HEK293 (cell line): Measurements from ENCODE around the gene SLC44A1.

Source experiments
- CTCF ChIA-PET: fragments of 350-600 bp; formaldehyde crosslinking; extraction: SDS; loops from one replicate; lab custom pipeline; 2021; ENCODE audit warnings: antibody characterized with exemption; lab: Yijun Ruan, JAX
- POLR2A ChIA-PET: fragments of 300-600 bp; formaldehyde crosslinking; extraction: SDS; loops from one replicate; lab custom pipeline; 2020; ENCODE audit warnings: antibody characterized with exemption, inconsistent platforms; lab: Yijun Ruan, JAX
- H3K27ac ChIP-seq: fragments of 200-500 bp; sonication (Bioruptor generic); 2 replicates; pipeline ENCODE4 v1.5.1; 2014; ENCODE audit warnings: low read depth, low read length, control low read depth, inconsistent platforms; ENCODE audit errors: extremely low read depth
- H3K36me3 ChIP-seq, 2 experiments: fragments of 200-500 bp in 1 of 2; sonication (Bioruptor generic) in 1 of 2; 1 replicate in 1 of 2; 2 replicates in 1 of 2; pipeline ENCODE4 v1.5.1; 2014 to 2017; ENCODE audit warnings: inconsistent platforms in 2 of 2, low read length in 2 of 2; ENCODE audit not compliant: control insufficient read depth in 2 of 2, insufficient read depth in 1 of 2
- H3K4me1 ChIP-seq: fragments of 200-500 bp; sonication (Bioruptor generic); 2 replicates; pipeline ENCODE4 v1.5.1; 2014; ENCODE audit warnings: mild to moderate bottlenecking, low read length, inconsistent platforms; ENCODE audit not compliant: control insufficient read depth, insufficient read depth
- H3K4me3 ChIP-seq: 2 replicates; pipeline ENCODE4 v1.5.1; 2011; ENCODE audit warnings: low read depth, mild to moderate bottlenecking, control low read depth, low read length, moderate library complexity
- H3K9me3 ChIP-seq: fragments of 200-500 bp; sonication (Bioruptor generic); 2 replicates; pipeline ENCODE4 v1.5.1; 2014; ENCODE audit warnings: low read depth, low read length, inconsistent platforms; ENCODE audit not compliant: control insufficient read depth, insufficient read depth
- HOXA7 ChIP-seq: sonication (generic); formaldehyde crosslinking; IDR thresholded peaks from 2 replicates; pipeline ENCODE4 v1.8.1; 2022; ENCODE audit warnings: missing genetic modification reagents, borderline replicate concordance
- MZF1 ChIP-seq: fragments of 450-650 bp; formaldehyde crosslinking; IDR thresholded peaks from 2 replicates; pipeline ENCODE4 v1.5.1; 2017; ENCODE audit warnings: missing biosample characterization, missing genetic modification characterization, borderline replicate concordance
- PRDM10 ChIP-seq: fragments of 450-650 bp; formaldehyde crosslinking; IDR thresholded peaks from 2 replicates; pipeline ENCODE4 v1.5.1; 2016; ENCODE audit warnings: missing biosample characterization, missing genetic modification characterization
- RBAK ChIP-seq: fragments of 450-650 bp; formaldehyde crosslinking; IDR thresholded peaks from 2 replicates; pipeline ENCODE4 v1.5.1; 2016; ENCODE audit warnings: missing biosample characterization, missing genetic modification characterization
- SALL2 ChIP-seq: fragments of 450-650 bp; formaldehyde crosslinking; IDR thresholded peaks from 2 replicates; pipeline ENCODE4 v1.5.0; 2017; ENCODE audit warnings: missing biosample characterization, mild to moderate bottlenecking, missing genetic modification characterization, borderline replicate concordance
- SCRT1 ChIP-seq: fragments of 450-650 bp; formaldehyde crosslinking; IDR thresholded peaks from 2 replicates; pipeline ENCODE4 v1.5.1; 2016; ENCODE audit warnings: missing biosample characterization, missing genetic modification characterization, borderline replicate concordance
- WT1 ChIP-seq: fragments of 450-650 bp; formaldehyde crosslinking; IDR thresholded peaks from 2 replicates; pipeline ENCODE4 v1.5.1; 2016; ENCODE audit warnings: missing biosample characterization, missing genetic modification characterization
- ZBTB17 ChIP-seq: fragments of 450-650 bp; formaldehyde crosslinking; IDR thresholded peaks from 2 replicates; pipeline ENCODE4 v1.5.1; 2016; ENCODE audit warnings: missing biosample characterization, missing genetic modification characterization
- ZNF10 ChIP-seq: fragments of 450-650 bp; formaldehyde crosslinking; IDR thresholded peaks from 2 replicates; pipeline ENCODE4 v1.5.1; 2017; ENCODE audit warnings: missing biosample characterization, missing genetic modification characterization
- ZNF157 ChIP-seq: fragments of 450-650 bp; formaldehyde crosslinking; IDR thresholded peaks from 2 replicates; pipeline ENCODE4 v1.5.1; 2016; ENCODE audit warnings: missing biosample characterization, missing genetic modification characterization
- ZNF214 ChIP-seq: fragments of 450-650 bp; formaldehyde crosslinking; IDR thresholded peaks from 2 replicates; pipeline ENCODE4 v1.5.1; 2017; ENCODE audit warnings: missing biosample characterization, mild to moderate bottlenecking, missing genetic modification characterization, borderline replicate concordance
- ZNF335 ChIP-seq: fragments of 450-650 bp; formaldehyde crosslinking; conservative IDR thresholded peaks from 2 replicates; pipeline ENCODE4 v1.5.1; 2016; ENCODE audit warnings: missing biosample characterization, missing genetic modification characterization
- ZNF394 ChIP-seq: fragments of 450-650 bp; formaldehyde crosslinking; IDR thresholded peaks from 2 replicates; pipeline ENCODE4 v1.5.1; 2016; ENCODE audit warnings: missing biosample characterization, missing genetic modification characterization, mild to moderate bottlenecking, moderate library complexity, borderline replicate concordance
- ZNF558 ChIP-seq: fragments of 450-650 bp; formaldehyde crosslinking; IDR thresholded peaks from 2 replicates; pipeline ENCODE4 v1.5.1; 2016; ENCODE audit warnings: missing biosample characterization, missing genetic modification characterization
- ZNF600 ChIP-seq: fragments of 450-650 bp; formaldehyde crosslinking; IDR thresholded peaks from 2 replicates; pipeline ENCODE4 v1.5.1; 2016; ENCODE audit warnings: missing biosample characterization, missing genetic modification characterization
- ZNF670 ChIP-seq: fragments of 450-650 bp; formaldehyde crosslinking; IDR thresholded peaks from 2 replicates; pipeline ENCODE4 v1.5.1; 2016; ENCODE audit warnings: missing biosample characterization, missing genetic modification characterization, low read depth
- ZNF677 ChIP-seq: fragments of 450-650 bp; IDR thresholded peaks from 2 replicates; pipeline ENCODE4 v1.5.0; 2018; ENCODE audit warnings: missing biosample characterization, mild to moderate bottlenecking, missing genetic modification characterization, moderate library complexity
- ZNF76 ChIP-seq: fragments of 450-650 bp; formaldehyde crosslinking; IDR thresholded peaks from 2 replicates; pipeline ENCODE4; 2016; ENCODE audit warnings: low read depth, missing biosample characterization, missing genetic modification characterization, borderline replicate concordance
- ZNF837 ChIP-seq: fragments of 450-650 bp; formaldehyde crosslinking; IDR thresholded peaks from 2 replicates; pipeline ENCODE4 v1.5.1; 2016; ENCODE audit warnings: missing biosample characterization, missing genetic modification characterization
- TF ChIP-seq, protein P1 (sequence below): fragments of 450-650 bp; formaldehyde crosslinking; IDR thresholded peaks from 2 replicates; pipeline ENCODE4 v1.5.1; 2017; ENCODE audit warnings: missing biosample characterization, missing genetic modification characterization
- TF ChIP-seq, protein P2 (sequence below): fragments of 450-650 bp; formaldehyde crosslinking; optimal IDR thresholded peaks from 2 replicates; pipeline ENCODE3; 2016; ENCODE audit warnings: missing biosample characterization, mild to moderate bottlenecking, missing genetic modification characterization
- TF ChIP-seq, protein P3 (sequence below): fragments of 450-650 bp; formaldehyde crosslinking; IDR thresholded peaks from 2 replicates; pipeline ENCODE4 v1.5.1; 2016; ENCODE audit warnings: missing biosample characterization, missing genetic modification characterization
- TF ChIP-seq, protein P4 (sequence below): fragments of 450-650 bp; formaldehyde crosslinking; IDR thresholded peaks from 2 replicates; pipeline ENCODE4 v1.5.1; 2016; ENCODE audit warnings: missing biosample characterization, missing genetic modification characterization

Gene SLC44A1

DNA sequence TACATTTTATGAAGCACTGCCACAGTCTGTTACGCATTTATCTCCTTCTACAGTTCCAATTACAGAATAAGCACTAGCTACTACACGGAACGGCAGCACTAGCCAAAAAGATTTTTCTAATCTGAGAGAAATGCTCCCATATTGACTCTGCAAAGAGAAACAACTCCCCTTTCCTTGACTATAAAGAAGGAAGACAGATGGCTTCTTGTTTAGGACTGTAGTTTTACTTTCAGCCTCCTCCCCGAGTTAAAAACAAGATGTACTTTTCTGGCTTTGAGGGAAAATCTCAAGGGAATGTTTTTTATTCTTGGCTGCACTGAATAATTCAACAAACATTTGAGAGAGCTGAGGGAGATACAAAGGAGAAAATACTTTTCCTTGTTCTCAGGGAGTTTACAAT, 1.9 kb upstream of the SLC44A1 start:
- Histone ChIP-seq H3K36me3 (no peaks in the 10 kb centered on the region), H3K9me3 (no peaks in the 10 kb centered on the region), H3K4me1 (peaks cover 5% of the 10 kb centered on the region), H3K27ac (no peak overlapping the region; the same call in 1 of the 2 replicates), H3K4me3 (no peak overlapping the region)
- ChIA-PET POLR2A (no interaction called here), CTCF (no interaction called here)
- no peak for TF ChIP-seq ZNF670 (tag by site-specific recombination)
- TF ChIP-seq, protein P1, sequence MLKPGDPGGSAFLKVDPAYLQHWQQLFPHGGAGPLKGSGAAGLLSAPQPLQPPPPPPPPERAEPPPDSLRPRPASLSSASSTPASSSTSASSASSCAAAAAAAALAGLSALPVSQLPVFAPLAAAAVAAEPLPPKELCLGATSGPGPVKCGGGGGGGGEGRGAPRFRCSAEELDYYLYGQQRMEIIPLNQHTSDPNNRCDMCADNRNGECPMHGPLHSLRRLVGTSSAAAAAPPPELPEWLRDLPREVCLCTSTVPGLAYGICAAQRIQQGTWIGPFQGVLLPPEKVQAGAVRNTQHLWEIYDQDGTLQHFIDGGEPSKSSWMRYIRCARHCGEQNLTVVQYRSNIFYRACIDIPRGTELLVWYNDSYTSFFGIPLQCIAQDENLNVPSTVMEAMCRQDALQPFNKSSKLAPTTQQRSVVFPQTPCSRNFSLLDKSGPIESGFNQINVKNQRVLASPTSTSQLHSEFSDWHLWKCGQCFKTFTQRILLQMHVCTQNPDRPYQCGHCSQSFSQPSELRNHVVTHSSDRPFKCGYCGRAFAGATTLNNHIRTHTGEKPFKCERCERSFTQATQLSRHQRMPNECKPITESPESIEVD (tag by site-specific recombination), result peak; percentile 86
- TF ChIP-seq ZNF394 (tag by site-specific recombination), result no peak
- TF ChIP-seq ZNF214 (tag by site-specific recombination), result no peak
- TF ChIP-seq ZNF677 (tag by site-specific recombination), result no peak
- no peak for TF ChIP-seq ZNF335 (tag by site-specific recombination)
- TF ChIP-seq, protein P2, sequence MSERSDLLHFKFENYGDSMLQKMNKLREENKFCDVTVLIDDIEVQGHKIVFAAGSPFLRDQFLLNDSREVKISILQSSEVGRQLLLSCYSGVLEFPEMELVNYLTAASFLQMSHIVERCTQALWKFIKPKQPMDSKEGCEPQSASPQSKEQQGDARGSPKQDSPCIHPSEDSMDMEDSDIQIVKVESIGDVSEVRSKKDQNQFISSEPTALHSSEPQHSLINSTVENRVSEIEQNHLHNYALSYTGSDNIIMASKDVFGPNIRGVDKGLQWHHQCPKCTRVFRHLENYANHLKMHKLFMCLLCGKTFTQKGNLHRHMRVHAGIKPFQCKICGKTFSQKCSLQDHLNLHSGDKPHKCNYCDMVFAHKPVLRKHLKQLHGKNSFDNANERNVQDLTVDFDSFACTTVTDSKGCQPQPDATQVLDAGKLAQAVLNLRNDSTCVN, result no peak
- TF ChIP-seq WT1 (tag by site-specific recombination), result peak; percentile 52; the same call in 1 of the 2 replicates
- TF ChIP-seq SALL2 (tag by site-specific recombination), result no peak
- TF ChIP-seq ZNF600 (tag by site-specific recombination), result no peak
- peak; percentile 50; the same call in 1 of the 2 replicates for TF ChIP-seq MZF1 (tag by site-specific recombination)
- TF ChIP-seq ZNF76 (tag by site-specific recombination), result no peak
- no peak for TF ChIP-seq HOXA7 (CRISPR knock-in tag)
- no peak for TF ChIP-seq SCRT1 (tag by site-specific recombination)
- TF ChIP-seq PRDM10 (tag by site-specific recombination), result no peak
- TF ChIP-seq, protein P3, sequence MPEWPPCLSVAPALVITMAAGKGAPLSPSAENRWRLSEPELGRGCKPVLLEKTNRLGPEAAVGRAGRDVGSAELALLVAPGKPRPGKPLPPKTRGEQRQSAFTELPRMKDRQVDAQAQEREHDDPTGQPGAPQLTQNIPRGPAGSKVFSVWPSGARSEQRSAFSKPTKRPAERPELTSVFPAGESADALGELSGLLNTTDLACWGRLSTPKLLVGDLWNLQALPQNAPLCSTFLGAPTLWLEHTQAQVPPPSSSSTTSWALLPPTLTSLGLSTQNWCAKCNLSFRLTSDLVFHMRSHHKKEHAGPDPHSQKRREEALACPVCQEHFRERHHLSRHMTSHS (tag by site-specific recombination), result no peak
- TF ChIP-seq ZNF837 (tag by site-specific recombination), result no peak
- no peak for TF ChIP-seq ZBTB17 (tag by site-specific recombination)
- no peak for TF ChIP-seq ZNF558
- TF ChIP-seq, protein P4, sequence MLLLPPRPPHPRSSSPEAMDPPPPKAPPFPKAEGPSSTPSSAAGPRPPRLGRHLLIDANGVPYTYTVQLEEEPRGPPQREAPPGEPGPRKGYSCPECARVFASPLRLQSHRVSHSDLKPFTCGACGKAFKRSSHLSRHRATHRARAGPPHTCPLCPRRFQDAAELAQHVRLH, result no peak
- TF ChIP-seq ZNF10, result no peak
- no peak for TF ChIP-seq ZNF157 (tag by site-specific recombination)
- no peak for TF ChIP-seq RBAK (tag by site-specific recombination)
